PFSK-1 (cell line): Measurements from ENCODE around the gene ACSF2.

ENCODE experiments used
- FOXP2 ChIP-seq: optimal IDR thresholded peaks from 2 replicates; pipeline ENCODE3; 2011; ENCODE audit warnings: borderline replicate concordance, control low read depth, inconsistent platforms; ENCODE audit not compliant: insufficient read depth; ENCODE audit errors: extremely low read length, extremely low read depth
- POLR2AphosphoS5 ChIP-seq: IDR thresholded peaks from 2 replicates; pipeline ENCODE4 v1.6.1; 2012; ENCODE audit warnings: low read depth, mild to moderate bottlenecking, control low read depth, low read length, moderate library complexity
- SIN3A ChIP-seq: IDR thresholded peaks from 2 replicates; pipeline ENCODE4 v1.6.1; 2012; ENCODE audit warnings: mild to moderate bottlenecking, low read length, moderate library complexity, borderline replicate concordance; ENCODE audit not compliant: insufficient read depth
- TAF1 ChIP-seq: IDR thresholded peaks from 2 replicates; pipeline ENCODE4 v1.6.1; 2012; ENCODE audit warnings: low read length, control low read depth, borderline replicate concordance; ENCODE audit not compliant: insufficient read depth
- TF ChIP-seq, protein P1 (sequence below), 2 experiments: IDR thresholded peaks; 2 replicates each; pipeline versions ENCODE4 v1.6.1 to v1.8.0; 2011 to 2012; ENCODE audit warnings: low read depth in 2 of 2, low read length in 2 of 2, control low read depth in 1 of 2, inconsistent platforms in 1 of 2, mild to moderate bottlenecking in 1 of 2, moderate library complexity in 1 of 2; ENCODE audit not compliant: insufficient read depth in 1 of 2

Gene ACSF2

DNA sequence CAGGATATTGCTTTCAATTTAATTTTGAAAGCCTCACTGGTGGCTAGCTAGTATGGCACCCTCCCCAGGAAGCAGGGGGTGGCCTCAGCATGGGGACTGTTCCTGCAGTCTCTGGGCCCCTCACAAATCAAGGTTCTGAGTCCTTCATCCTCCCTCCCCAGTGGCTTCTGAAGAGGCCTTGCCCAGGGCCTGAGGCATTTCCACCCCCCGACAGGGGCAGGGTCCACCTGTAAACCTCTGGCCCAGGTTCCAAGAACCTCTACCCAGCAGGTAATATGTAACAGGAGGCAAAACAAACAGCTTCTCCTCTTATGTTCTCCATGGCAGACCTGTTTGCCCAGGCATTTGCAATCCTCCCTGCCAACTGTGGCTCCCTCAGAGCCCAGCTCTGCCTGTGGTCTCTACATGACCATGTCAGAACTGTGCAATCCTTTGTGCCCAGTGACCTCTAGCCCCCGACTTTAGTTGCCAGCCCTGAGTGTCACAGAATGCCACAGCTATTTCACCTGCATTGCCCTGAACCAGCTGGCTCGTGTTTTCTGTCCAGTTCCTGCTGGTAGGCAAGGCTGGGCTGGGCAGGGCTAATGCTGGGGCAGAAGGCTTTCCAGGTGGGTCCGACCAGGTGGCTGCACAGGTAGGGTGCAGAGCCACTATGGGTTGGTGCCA, 14.3 kb downstream of the ACSF2 start:
- TF ChIP-seq POLR2AphosphoS5 (no peak), SIN3A (no peak), TAF1 (no peak), FOXP2 (no peak)
- TF ChIP-seq, protein P1, sequence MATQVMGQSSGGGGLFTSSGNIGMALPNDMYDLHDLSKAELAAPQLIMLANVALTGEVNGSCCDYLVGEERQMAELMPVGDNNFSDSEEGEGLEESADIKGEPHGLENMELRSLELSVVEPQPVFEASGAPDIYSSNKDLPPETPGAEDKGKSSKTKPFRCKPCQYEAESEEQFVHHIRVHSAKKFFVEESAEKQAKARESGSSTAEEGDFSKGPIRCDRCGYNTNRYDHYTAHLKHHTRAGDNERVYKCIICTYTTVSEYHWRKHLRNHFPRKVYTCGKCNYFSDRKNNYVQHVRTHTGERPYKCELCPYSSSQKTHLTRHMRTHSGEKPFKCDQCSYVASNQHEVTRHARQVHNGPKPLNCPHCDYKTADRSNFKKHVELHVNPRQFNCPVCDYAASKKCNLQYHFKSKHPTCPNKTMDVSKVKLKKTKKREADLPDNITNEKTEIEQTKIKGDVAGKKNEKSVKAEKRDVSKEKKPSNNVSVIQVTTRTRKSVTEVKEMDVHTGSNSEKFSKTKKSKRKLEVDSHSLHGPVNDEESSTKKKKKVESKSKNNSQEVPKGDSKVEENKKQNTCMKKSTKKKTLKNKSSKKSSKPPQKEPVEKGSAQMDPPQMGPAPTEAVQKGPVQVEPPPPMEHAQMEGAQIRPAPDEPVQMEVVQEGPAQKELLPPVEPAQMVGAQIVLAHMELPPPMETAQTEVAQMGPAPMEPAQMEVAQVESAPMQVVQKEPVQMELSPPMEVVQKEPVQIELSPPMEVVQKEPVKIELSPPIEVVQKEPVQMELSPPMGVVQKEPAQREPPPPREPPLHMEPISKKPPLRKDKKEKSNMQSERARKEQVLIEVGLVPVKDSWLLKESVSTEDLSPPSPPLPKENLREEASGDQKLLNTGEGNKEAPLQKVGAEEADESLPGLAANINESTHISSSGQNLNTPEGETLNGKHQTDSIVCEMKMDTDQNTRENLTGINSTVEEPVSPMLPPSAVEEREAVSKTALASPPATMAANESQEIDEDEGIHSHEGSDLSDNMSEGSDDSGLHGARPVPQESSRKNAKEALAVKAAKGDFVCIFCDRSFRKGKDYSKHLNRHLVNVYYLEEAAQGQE (IDR thresholded peaks at IDR 0.05; ENCODE audit: insufficient read depth in 1 of 2, low read depth in 2 of 2, low read length in 2 of 2) = no peak

DNA sequence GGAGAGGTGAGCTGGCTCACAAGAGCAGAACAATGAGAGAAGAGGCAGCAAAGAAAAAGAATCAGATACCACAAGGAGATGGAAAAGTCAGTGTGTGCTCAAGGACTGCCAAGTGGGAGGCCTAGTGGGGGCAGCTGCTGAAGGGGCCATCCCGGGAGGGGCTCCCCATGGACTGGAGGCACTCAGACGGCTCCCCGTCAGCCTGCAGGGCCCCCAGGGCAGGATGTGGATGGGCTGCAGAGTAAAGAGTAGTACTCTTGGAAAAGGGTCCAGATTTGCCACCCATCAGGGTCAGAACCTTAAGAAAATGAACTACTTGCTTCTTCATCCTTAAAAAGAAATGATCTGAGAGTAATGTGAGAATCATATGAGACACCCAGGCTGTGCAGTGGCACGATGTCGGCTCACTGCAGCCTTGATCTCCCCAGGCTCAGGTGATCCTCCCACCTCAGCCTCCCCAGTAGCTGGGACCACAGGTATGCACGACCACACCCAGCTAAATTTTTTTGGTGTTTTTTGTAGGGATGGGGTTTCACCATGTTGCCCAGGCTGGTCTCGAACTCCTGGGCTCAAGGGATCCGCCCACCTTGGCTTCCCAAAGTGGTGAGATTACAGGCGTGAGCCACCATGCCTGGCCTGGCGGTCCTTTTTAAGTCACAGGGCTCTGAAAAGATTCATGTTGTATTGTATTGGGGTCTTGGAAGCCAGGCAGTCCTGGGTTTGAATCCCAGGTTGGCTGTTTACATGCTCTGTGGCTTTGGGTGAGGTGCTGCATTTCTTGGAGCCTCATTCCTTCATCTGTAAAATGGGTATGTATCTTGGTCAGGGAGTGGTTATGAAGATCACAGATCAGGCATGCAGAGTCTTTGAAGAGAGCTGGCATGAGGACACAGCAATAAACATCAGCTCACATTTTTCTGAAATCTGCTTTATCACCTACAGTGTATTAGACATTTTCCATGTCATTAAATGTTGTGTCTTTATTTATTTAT, 15.1 kb downstream of the ACSF2 start:
- no peak for TF ChIP-seq FOXP2
- TF ChIP-seq, protein P1 (IDR thresholded peaks at IDR 0.05; ENCODE audit: insufficient read depth in 1 of 2, low read depth in 2 of 2, low read length in 2 of 2) = no peak
- TF ChIP-seq SIN3A = no peak
- TF ChIP-seq POLR2AphosphoS5 = no peak
- no peak for TF ChIP-seq TAF1

DNA sequence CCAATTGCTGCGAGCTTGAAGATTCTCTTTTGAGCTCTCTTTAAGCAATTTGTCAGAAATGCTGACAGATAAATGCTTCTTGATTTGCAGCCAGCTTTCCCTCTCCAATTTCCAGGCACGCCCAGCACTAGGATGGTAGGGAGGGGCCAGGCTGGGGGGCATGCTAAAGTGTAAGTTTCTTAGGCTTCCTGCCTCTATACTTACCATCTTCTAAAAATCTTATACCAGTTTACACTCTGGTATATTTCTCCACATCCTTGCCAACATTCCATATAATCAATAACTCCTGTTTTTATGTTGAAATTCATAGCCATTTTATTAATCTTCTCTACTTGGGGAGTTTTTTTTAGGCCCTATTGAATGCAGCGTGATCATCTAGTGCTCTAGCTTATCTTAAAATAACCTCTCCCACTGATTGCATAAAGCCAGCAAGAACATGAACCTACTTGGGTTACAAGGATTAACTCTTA, 17.5 kb downstream of the ACSF2 start:
- TF ChIP-seq SIN3A (no peak), FOXP2 (no peak), POLR2AphosphoS5 (no peak), TAF1 (no peak)
- TF ChIP-seq, protein P1 (IDR thresholded peaks at IDR 0.05; ENCODE audit: insufficient read depth in 1 of 2, low read depth in 2 of 2, low read length in 2 of 2) = no peak

DNA sequence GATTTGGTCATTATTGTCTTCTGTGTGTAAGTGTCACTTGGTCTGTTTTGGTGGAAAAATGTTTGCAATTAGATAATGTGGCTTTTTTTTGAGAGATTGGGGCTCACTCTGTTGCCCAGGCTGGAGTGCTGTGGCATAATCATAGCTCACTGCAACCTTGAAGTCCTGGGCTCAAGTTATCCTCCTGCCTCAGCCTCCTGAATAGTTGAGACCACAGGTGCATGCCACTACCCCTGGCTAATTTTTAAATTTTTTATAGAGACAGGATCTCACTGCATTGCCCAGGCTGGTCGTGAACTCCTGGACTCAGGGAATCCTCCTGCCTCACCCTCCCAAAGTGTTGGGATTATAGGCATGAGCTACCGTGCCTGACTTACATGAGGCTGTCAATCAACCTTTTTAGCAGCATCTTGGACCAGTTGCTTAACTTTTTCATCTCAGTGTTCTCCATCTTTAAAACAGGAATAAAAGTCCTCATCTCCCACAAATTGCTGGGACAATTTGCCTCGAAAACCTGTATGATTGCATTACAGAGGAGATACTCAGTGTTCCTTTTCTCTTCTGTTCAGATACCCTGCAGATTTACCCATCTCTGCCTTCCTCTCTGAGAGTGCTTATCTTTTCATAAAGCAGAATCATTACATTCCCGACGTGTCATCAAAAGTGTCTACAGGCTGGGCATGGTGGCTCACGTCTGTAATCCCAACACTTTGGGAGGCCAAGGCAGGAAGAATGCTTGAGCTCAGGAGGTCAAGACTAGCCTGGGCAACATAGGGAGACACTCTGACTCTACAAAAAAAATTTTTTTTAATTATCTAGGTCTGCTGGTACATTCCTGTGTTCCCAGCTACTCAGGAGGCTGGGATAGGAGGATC, 19.1 kb downstream of the ACSF2 start:
- TF ChIP-seq TAF1 (no peak), POLR2AphosphoS5 (no peak), FOXP2 (no peak), SIN3A (no peak)
- TF ChIP-seq, protein P1 (IDR thresholded peaks at IDR 0.05; ENCODE audit: insufficient read depth in 1 of 2, low read depth in 2 of 2, low read length in 2 of 2) = no peak
